ENCODE data around the gene KIF26A. TPM values are rescaled to one million over a fixed set of nuclear protein-coding genes. Genes with fewer than 3 reads are reported as not detected.

The KIF26A gene
- total RNA-seq, 3 donors from 2014 or later = 1.4 to 4.6 (median 2.2) TPM

GRCh38 chr14:104149617-104150135 lies 11.3 kb downstream of the KIF26A start:
- intact Hi-C loops (cut with DNase I; ENCODE audit: low total_unique reads) = no loop called here
- Histone ChIP-seq H3K4me3 (peak overlapping the region in 1 of 3 donors; percentile 25), H3K27ac (peak overlapping the region in 1 of 2 donors; percentile 74), H3K27me3 (peaks cover 0 to 9% of the 10 kb centered on the region in 2 donors), H3K4me1 (peaks cover 0 to 4% of the 10 kb centered on the region in 2 donors), H3K36me3 (no peaks in the 10 kb centered on the region), H3K9me3 (no peaks in the 10 kb centered on the region)
- TF ChIP-seq POLR2AphosphoS5 (IDR thresholded peaks at IDR 0.05) = no peak
- TF ChIP-seq POLR2A (IDR thresholded peaks at IDR 0.05) = no peak
- TF ChIP-seq CTCF (IDR thresholded peaks at IDR 0.05) = no peak
- DNase-seq (ENCODE audit: low spot score in 2 of 2) = no peak

GRCh38 chr14:104150136-104151025 lies 12.0 kb downstream of the KIF26A start:
- no peaks in the 10 kb centered on the region for H3K36me3 ChIP-seq
- intact Hi-C loops (cut with DNase I; ENCODE audit: low total_unique reads) = no loop called here
- peak overlapping the region in 1 of 2 donors; percentile 74 for H3K27ac ChIP-seq
- DNase-seq (ENCODE audit: low spot score in 2 of 2) = no peak
- H3K4me1 ChIP-seq = peaks cover 0 to 4% of the 10 kb centered on the region in 2 donors
- no peaks in the 10 kb centered on the region for H3K9me3 ChIP-seq
- peak overlapping the region in 1 of 3 donors; percentile 25 for H3K4me3 ChIP-seq
- TF ChIP-seq POLR2A (IDR thresholded peaks at IDR 0.05) (no peak), CTCF (IDR thresholded peaks at IDR 0.05) (no peak), POLR2AphosphoS5 (IDR thresholded peaks at IDR 0.05) (no peak)
- peaks cover 0 to 9% of the 10 kb centered on the region in 2 donors for H3K27me3 ChIP-seq

GRCh38 chr14:104151026-104151381 lies 12.6 kb downstream of the KIF26A start:
- Histone ChIP-seq H3K4me3 (no peak overlapping the region), H3K36me3 (no peaks in the 10 kb centered on the region), H3K27me3 (peaks cover 0 to 6% of the 10 kb centered on the region in 2 donors), H3K27ac (peak overlapping the region in 1 of 2 donors; percentile 74), H3K9me3 (no peaks in the 10 kb centered on the region), H3K4me1 (peaks cover 0 to 4% of the 10 kb centered on the region in 2 donors)
- intact Hi-C loops (cut with DNase I; ENCODE audit: low total_unique reads) = no loop called here
- DNase-seq (ENCODE audit: low spot score in 2 of 2) = no peak
- no peak for TF ChIP-seq POLR2AphosphoS5 (IDR thresholded peaks at IDR 0.05)
- no peak for TF ChIP-seq CTCF (IDR thresholded peaks at IDR 0.05)
- TF ChIP-seq POLR2A (IDR thresholded peaks at IDR 0.05) = no peak

DNA sequence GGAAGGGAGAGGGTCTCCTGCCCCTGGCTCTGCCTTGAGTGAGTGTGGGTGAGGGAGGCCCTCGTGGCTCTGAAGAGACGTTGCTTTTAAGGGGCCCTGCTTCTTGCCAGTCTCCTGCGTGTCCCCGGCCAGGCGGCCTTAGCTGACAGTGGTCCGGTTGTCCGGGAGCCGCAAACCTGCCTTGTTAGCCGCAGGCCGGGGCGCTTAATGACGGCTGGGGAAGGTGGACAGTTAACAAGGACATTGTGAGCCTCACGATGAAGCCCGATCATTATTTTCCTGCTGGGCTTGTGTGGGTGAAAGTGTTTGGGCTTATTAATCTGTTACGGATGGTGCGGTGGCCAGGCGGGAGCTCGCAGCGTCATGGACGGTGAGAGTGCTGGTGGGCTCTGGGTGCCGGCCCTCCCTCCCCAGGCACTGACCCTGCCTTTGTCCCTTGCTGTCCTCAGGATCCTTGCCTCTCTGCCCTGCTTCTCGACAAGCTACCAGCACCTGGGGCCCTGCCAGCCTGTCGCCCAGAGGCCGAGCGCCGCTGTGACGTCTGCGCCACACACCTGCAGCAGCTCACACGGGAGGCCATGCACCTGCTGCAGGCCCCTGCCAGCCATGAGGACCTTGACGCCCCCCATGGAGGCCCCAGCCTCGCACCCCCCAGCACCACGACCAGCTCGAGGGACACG lies 13.3 kb downstream of the KIF26A start:
- Histone ChIP-seq H3K27ac (peak overlapping the region in 1 of 2 donors; percentile 74), H3K4me1 (peaks cover 0 to 4% of the 10 kb centered on the region in 2 donors), H3K27me3 (peaks cover 0 to 3% of the 10 kb centered on the region in 2 donors), H3K9me3 (no peaks in the 10 kb centered on the region), H3K36me3 (no peaks in the 10 kb centered on the region), H3K4me3 (no peak overlapping the region)
- no peak for DNase-seq (ENCODE audit: low spot score in 2 of 2)
- TF ChIP-seq POLR2AphosphoS5 (IDR thresholded peaks at IDR 0.05) = no peak
- TF ChIP-seq CTCF (IDR thresholded peaks at IDR 0.05) = no peak
- no peak for TF ChIP-seq POLR2A (IDR thresholded peaks at IDR 0.05)
- intact Hi-C loops (cut with DNase I; ENCODE audit: low total_unique reads) = no loop called here

- TF ChIP-seq CTCF (IDR thresholded peaks at IDR 0.05) (no peak), POLR2A (IDR thresholded peaks at IDR 0.05) (no peak), POLR2AphosphoS5 (IDR thresholded peaks at IDR 0.05) (no peak)
- Histone ChIP-seq H3K36me3 (no peaks in the 10 kb centered on the region), H3K9me3 (no peaks in the 10 kb centered on the region), H3K4me3 (no peak overlapping the region), H3K4me1 (peaks cover 0 to 4% of the 10 kb centered on the region in 2 donors), H3K27ac (no peak overlapping the region), H3K27me3 (peaks cover 0 to 3% of the 10 kb centered on the region in 2 donors)
- intact Hi-C loops (cut with DNase I; ENCODE audit: low total_unique reads) = no loop called here
- no peak for DNase-seq (ENCODE audit: low spot score in 2 of 2)
Measured at GRCh38 chr14:104152246-104152575, 13.8 kb downstream of the KIF26A start.

Measured in breast epithelium (tissue), 4 donors.